NCI-H2081 (cell line): ENCODE data around the gene ZNF429.
"Not testable (repeated sequence)": the region's sequence is repeated elsewhere in the genome, so short reads cannot be mapped to it uniquely, and the experiment has no call there.

ENCODE experiments used
- DNase-seq, 2 experiments: peaks; one replicate each; lab custom pipeline; 2025; lab: John Stamatoyannopoulos, UW

ZNF429 gene

DNA sequence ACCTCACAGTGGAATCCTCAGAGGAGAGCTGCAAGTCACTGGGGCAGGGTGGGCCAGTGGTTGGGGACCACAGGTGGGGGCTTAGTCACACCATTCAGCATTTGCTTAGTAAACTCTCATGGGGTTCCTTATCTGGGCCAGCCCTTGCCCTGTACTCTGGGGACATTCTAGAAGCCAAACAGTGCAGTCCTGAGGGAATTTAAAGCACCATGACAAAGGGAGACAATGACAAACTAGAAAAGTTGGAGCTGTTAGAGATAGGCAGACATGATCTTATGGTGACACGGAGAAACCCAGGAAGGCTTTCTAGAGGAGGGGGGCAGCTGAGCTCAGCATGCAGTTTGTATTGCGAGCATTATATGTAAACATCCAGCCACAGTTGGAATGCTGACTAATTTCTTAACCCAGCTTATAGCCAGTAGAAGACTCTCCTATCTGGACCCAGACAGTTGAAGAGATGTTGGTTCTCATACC, 87.6 kb downstream of the ZNF429 start:
- DNase-seq, result no peak

DNA sequence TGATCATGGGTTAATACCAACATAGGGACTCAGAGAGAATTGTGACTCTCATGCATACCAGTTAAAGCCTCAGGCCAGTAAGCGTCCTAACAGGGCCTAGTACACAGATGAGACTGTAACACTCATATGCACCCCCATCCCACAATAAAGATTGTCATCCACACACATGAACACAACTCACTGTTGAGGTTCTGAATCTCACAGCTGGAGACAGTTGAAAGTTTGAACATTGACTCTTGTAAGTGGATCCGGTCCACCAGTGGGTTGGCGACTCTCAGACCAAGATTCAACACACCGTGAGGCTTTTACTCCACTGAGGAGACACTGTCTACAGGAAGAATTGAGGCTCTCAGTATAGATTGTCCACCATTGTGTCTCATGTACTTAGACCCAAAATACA, 88.1 kb downstream of the ZNF429 start:
- no peak for DNase-seq

DNA sequence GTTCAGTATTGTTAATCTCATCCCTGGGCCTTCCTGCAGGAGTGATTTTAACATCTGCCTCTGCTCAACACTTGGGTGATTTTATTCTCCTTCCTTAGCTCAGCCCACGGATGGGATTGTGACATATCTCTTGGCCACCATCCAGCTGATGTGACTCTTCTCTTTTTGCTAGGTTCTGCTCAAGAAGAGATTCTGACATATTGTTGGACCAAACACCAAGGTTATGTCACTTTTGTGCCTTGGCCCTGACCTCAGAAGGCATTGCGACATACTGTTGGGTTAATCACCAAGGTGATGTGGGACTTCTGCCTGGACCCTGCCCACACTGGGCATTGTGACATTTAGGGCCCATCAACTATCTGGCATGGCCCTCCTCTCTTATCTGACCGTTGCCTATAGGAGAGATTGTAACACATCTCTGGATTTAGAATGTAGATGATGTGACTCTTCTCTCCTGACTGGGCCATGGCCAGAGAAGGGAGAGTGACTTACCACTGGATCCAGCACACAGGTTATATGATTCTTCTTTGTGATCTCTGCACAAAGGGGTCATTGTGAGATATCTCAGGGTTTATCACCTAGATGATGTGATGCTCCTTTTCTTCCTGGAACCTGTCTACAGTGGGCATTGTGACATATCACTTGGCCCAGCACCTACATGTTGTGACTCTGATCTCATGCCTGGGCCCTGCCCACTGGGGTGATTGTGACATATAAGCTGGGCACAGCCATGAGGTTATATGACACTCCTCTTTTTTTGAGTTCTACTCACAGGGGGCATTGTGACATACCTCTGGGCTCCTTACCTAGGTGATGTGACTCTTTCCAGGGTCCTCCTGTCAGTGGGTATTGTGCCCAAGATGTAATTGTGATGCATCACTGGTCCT, 88.8 kb downstream of the ZNF429 start:
- DNase-seq, result no peak

DNA sequence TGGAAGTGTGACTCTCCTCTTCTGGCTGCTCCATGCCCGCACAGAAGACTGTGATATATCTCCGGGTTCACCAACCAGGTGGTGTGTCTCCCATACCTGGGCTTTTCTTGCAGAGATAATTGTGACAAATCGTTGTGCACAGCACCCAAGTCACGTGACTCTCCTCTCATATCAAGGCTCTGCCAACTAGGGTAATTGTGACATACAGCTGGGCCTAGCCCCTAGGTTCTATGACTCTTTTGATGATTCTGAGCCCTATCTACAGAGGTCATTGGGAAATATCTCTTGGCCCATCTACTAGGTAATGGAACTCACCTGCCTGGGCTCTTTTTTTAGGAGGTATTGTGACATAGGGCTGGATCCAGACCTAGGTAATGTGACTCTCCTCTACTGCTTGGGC, 89.8 kb downstream of the ZNF429 start:
- DNase-seq, result no peak

DNA sequence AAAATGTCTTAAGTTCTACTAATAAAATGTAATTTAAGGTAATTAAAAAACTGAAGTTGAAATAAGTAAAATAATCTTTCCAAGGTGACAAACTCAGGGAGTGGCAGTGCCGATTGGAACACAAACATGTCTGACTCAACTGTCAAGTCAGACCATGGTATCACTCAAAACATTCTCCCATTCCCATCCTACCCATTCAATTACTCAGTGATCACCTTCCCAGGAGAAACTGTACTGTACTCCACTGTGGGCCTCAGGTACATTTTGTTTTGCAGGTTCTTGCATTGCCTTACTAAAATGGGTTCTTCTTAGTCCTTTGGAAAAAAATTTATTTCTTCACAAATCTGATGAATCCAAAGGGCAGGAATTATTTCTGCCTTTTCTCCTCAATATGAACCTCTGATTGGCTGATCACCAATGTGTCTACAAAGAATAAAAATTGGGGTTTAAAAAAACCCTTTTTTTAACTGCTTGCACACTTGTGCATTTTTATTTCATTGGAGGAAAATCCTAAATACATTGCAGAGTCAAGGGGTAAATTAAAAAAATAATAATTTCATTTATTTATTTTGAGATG, 96.8 kb downstream of the ZNF429 start:
- DNase-seq, result no peak

DNA sequence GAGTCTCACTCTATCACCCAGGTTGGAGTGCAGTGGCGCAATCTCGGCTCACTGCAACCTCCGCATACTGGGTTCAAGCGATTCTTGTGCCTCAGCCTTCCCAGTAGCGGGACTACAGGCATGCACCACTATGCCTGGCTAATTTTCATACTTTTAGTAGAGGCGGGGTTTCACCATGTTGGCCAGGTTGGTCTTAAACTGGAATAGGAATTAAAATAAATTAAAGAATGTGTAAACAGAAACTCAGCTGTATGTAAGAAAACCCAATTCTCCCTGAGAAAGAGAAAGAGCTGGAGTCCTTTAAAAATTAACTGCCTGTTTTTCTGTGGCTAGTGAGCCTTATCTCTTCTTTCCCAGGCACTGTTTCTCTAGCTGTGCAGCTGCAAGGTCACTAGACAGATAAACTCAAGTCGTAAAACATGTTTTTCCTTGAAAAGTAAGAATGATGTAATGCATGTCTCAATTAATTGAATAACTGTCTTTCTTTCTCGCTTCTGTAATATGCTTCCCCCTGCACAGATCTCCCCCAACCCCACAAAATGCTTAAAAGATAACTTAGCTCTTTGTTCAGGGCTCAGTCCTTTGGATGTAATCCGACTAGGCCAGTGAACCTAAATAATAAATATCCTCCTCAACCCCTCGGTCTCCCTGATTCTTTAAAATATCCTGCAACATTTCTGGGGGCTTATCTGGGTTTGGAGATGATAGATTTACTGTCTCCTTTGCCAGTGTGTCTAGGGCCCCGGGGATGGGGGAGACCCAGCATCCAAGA, 97.4 kb downstream of the ZNF429 start:
- not testable (repeated sequence) for DNase-seq

DNA sequence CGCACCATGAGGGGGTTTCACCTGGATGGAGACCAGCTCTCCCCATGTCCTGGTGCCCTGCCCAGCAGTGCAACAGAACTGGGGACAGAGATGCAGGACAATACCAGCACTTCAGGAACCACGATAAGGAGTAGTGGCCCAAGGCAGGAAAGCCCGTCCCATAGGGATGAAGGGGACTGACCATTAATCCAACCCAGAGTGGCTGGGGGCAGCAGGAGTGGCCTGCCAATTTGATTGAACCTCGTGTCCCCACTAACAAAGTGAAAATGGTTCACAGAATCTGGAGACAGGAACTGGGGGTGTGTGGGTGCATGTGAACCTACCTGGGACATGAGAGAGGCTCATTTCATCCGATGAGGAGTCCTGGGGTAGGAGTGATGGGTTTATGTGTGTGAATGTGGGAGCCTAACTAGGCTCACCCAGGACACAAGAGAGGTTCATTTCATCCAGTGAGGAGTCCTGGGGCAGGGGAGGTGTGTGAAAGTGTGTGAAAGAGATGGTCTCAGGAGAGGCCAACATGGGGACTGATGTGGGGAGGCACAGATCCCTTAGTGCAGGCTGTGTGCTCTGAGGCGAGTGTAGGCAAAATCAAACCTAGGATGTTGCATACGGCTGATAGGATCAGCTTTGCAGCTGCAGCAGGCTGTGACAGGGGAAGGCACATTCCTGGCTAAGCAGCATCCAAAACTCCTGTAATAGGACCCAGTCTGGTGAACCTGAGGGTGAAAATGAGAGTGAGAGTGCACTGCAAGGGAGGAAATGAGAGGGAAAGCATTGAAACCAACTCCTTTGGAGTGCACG, 98.2 kb downstream of the ZNF429 start:
- DNase-seq, result no peak

DNA sequence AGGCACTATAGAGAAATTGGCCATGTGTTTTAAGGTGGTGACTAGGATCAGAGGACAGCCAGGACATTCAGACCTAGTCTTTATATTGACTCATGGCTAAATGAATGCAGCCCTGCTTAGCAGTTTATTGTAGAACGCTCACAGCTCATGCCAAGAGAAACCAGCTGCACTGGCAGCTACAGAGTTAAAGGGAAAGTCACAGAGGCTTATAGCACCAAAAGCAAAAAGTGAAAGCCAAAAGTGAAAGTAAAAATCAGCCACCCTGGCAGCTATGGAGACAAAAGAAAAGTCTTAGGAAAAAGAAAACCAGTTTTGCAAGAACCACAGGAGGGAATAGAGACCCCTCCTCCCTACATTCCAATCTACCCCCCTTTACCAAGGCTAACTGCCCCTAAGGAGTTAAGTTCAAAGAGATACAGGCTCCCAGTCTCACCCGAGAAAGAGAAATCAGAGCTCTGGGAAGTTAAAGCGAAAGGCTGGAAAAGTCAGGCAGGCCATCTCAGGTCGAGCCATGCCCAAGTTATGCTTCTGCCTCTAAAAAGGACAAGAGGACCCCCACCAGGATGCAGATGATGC, 99.0 kb downstream of the ZNF429 start:
- DNase-seq, result no peak
